OCI-LY1 (cell line): ENCODE data around the gene PRKCE.

ENCODE experiments used
- H2AFZ ChIP-seq: fragments of 200-600 bp; sonication (generic), shearing (Covaris generic); 2 replicates; pipeline ENCODE4 v1.6.0; 2014; ENCODE audit warnings: antibody characterized with exemption, mild to moderate bottlenecking, low read length
- H3F3A ChIP-seq: fragments of 200-600 bp; sonication (generic), shearing (Covaris generic); 2 replicates; pipeline ENCODE4 v1.6.0; 2014; ENCODE audit warnings: mild to moderate bottlenecking, antibody characterized with exemption, low read length, moderate library complexity; ENCODE audit not compliant: insufficient read depth
- H3K27ac ChIP-seq: fragments of 200-600 bp; sonication (generic); 2 replicates; pipeline ENCODE4 v1.5.1; 2014; ENCODE audit warnings: low read length, mixed run types, mild to moderate bottlenecking, low read depth; ENCODE audit not compliant: poor library complexity, severe bottlenecking
- H3K27me3 ChIP-seq: fragments of 200-600 bp; sonication (generic); 2 replicates; pipeline ENCODE4 v1.6.0; 2014; ENCODE audit warnings: antibody characterized with exemption, mild to moderate bottlenecking, low read length, moderate library complexity; ENCODE audit not compliant: insufficient read depth
- H3K36me3 ChIP-seq: fragments of 200-600 bp; sonication (generic); 2 replicates; pipeline ENCODE4 v1.6.1; 2014; ENCODE audit warnings: mild to moderate bottlenecking, antibody characterized with exemption, low read length, moderate library complexity, mixed read lengths; ENCODE audit not compliant: insufficient read depth
- H3K4me1 ChIP-seq: fragments of 200-600 bp; sonication (generic); 2 replicates; pipeline ENCODE4 v1.5.1; 2014; ENCODE audit warnings: mild to moderate bottlenecking, low read length, moderate library complexity; ENCODE audit not compliant: insufficient read depth, severe bottlenecking
- H3K4me2 ChIP-seq: fragments of 200-600 bp; sonication (generic), shearing (Covaris generic); 2 replicates; pipeline ENCODE4 v1.6.1; 2014; ENCODE audit warnings: low read length
- H3K4me3 ChIP-seq: fragments of 200-600 bp; sonication (generic); 2 replicates; pipeline ENCODE4 v1.5.1; 2014; ENCODE audit warnings: low read length, low read depth, mild to moderate bottlenecking, mixed read lengths; ENCODE audit not compliant: poor library complexity, severe bottlenecking
- H3K79me2 ChIP-seq: fragments of 200-600 bp; shearing (Covaris generic); 2 replicates; pipeline ENCODE4 v1.6.1; 2016; ENCODE audit warnings: mixed run types, low read length, mixed read lengths; ENCODE audit not compliant: insufficient read depth
- H3K9ac ChIP-seq: fragments of 200-600 bp; sonication (generic), shearing (Covaris generic); 2 replicates; pipeline ENCODE4 v1.6.1; 2014; ENCODE audit warnings: mild to moderate bottlenecking, low read length, mixed read lengths
- H3K9me2 ChIP-seq: fragments of 200-600 bp; sonication (generic), shearing (Covaris generic); 2 replicates; pipeline ENCODE4 v1.6.1; 2014; ENCODE audit warnings: low read depth, mild to moderate bottlenecking, low read length, mixed read lengths
- H3K9me3 ChIP-seq: fragments of 200-600 bp; shearing (Covaris generic); 2 replicates; pipeline ENCODE4 v1.6.1; 2014; ENCODE audit warnings: low read length, mixed read lengths
- H4K20me1 ChIP-seq: fragments of 200-600 bp; sonication (generic), shearing (Covaris generic); 2 replicates; pipeline ENCODE4 v1.6.0; 2016; ENCODE audit warnings: mild to moderate bottlenecking, low read length; ENCODE audit not compliant: insufficient read depth
- EZH2 ChIP-seq: fragments of 200-600 bp; sonication (generic), shearing (Covaris generic); IDR thresholded peaks from 2 replicates; pipeline ENCODE4 v1.8.0; 2017; ENCODE audit warnings: borderline replicate concordance, mixed run types, mild to moderate bottlenecking, antibody characterized with exemption, low read length, moderate library complexity, mixed read lengths
- TF ChIP-seq, protein P1 (sequence below): fragments of 200-600 bp; sonication (generic), shearing (Covaris generic); IDR thresholded peaks from 2 replicates; pipeline ENCODE4 v1.5.1; 2017; ENCODE audit warnings: mild to moderate bottlenecking, antibody characterized with exemption, low read length, moderate library complexity, mixed read lengths

Gene PRKCE

DNA sequence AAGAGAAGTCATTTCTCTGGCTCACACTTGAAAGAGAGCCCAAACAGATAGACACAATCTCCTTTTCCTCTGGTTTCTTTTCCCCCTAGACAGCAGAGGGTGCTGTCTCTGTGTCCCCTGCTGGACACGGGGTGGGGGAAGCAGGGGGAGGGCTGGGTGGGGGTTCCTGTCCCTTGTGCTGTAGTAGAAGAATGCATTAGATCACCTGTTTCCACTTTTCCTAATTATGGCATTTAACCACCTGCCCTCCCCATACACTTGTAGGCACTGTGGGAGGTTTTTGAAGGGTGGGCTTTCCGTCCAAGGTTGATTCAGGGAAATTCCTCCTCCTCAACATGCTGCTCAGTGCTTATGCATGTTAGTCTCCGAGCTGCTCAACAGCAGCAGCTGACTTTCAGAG lies 439.5 kb downstream of the PRKCE start:
- Histone ChIP-seq H3F3A (no peaks in the 10 kb centered on the region), H3K9me3 (0 out of 2 replicates have a peak, but pooled peaks cover 2% of the 10 kb centered on the region), H4K20me1 (no peaks in the 10 kb centered on the region), H3K79me2 (no peaks in the 10 kb centered on the region), H2AFZ (no peak overlapping the region), H3K27ac (no peak overlapping the region), H3K9ac (no peak overlapping the region), H3K36me3 (peaks cover 34% of the 10 kb centered on the region), H3K4me2 (no peak overlapping the region), H3K9me2 (no peaks in the 10 kb centered on the region), H3K27me3 (no peaks in the 10 kb centered on the region), H3K4me1 (no peaks in the 10 kb centered on the region), H3K4me3 (no peak overlapping the region)
- TF ChIP-seq, protein P1, sequence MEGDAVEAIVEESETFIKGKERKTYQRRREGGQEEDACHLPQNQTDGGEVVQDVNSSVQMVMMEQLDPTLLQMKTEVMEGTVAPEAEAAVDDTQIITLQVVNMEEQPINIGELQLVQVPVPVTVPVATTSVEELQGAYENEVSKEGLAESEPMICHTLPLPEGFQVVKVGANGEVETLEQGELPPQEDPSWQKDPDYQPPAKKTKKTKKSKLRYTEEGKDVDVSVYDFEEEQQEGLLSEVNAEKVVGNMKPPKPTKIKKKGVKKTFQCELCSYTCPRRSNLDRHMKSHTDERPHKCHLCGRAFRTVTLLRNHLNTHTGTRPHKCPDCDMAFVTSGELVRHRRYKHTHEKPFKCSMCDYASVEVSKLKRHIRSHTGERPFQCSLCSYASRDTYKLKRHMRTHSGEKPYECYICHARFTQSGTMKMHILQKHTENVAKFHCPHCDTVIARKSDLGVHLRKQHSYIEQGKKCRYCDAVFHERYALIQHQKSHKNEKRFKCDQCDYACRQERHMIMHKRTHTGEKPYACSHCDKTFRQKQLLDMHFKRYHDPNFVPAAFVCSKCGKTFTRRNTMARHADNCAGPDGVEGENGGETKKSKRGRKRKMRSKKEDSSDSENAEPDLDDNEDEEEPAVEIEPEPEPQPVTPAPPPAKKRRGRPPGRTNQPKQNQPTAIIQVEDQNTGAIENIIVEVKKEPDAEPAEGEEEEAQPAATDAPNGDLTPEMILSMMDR: no peak
- TF ChIP-seq EZH2: no peak

DNA sequence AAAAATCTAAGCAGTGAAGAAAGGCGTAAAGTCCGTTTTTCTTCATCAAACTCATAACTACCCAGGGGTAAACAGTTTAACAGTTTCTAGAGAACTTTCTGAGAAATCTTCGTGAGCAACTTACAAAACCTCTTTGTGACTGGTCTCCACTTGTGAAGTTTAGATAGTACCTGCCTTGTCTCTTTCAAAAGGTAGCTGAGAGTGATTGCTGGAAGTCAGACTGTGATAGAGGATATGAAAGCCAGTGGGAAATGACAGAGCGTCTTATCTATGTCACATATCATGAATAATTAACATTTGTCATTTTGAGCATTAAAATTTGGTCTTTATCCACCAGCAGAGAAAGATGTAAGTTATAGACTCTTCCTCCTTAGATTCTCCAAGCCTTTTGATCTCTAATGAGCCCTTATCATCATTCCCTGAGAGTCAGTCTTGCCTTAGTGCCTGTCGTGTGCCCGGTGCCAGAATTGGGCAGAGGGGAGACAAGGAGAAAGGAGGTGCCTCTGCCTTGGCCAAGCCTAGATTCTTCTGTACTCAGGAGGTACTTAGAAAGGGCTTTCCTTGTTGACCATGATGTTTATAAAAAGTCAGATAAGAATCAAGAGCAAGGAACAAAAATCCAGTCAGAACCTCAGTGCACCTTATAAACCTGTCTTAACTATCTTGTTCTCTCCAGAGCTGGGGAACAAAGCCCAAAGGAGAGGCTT lies 440.6 kb downstream of the PRKCE start:
- Histone ChIP-seq H3K9me3 (0 out of 2 replicates have a peak, but pooled peaks cover 2% of the 10 kb centered on the region), H3K4me2 (no peak overlapping the region), H3K27ac (no peak overlapping the region), H4K20me1 (no peaks in the 10 kb centered on the region), H2AFZ (no peak overlapping the region), H3F3A (no peaks in the 10 kb centered on the region), H3K4me3 (no peak overlapping the region), H3K36me3 (peaks cover 27% of the 10 kb centered on the region), H3K9ac (no peak overlapping the region), H3K79me2 (no peaks in the 10 kb centered on the region), H3K27me3 (no peaks in the 10 kb centered on the region), H3K9me2 (no peaks in the 10 kb centered on the region), H3K4me1 (no peaks in the 10 kb centered on the region)
- no peak for TF ChIP-seq EZH2
- TF ChIP-seq, protein P1: no peak

DNA sequence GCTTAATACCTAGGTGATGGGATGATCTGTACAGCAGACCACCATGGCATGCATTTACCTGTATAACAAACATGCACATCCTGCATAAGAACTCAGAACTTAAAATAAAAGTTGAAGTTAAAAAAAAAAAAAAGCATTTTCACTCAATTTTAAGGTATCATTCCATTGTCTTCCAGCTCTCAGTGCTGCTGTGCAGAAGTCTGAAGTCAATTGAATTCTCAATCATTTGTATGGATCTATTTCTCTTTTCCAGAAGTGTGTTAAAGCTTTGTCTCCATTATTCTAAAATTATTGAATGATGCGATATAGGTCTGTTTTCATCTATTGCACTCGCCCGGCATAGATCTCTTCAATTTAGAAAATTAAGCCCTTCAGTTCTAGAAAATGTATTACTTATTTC lies 443.2 kb downstream of the PRKCE start:
- H4K20me1 ChIP-seq: no peaks in the 10 kb centered on the region
- H3K9ac ChIP-seq: no peak overlapping the region
- no peak overlapping the region for H3K4me3 ChIP-seq
- H3K27ac ChIP-seq: no peak overlapping the region
- no peaks in the 10 kb centered on the region for H3K9me2 ChIP-seq
- peaks cover 5% of the 10 kb centered on the region for H3K36me3 ChIP-seq
- no peaks in the 10 kb centered on the region for H3K79me2 ChIP-seq
- TF ChIP-seq, protein P1: no peak
- no peak for TF ChIP-seq EZH2
- H3K27me3 ChIP-seq: no peaks in the 10 kb centered on the region
- 0 out of 2 replicates have a peak, but pooled peaks cover 2% of the 10 kb centered on the region for H3K9me3 ChIP-seq
- no peak overlapping the region for H3K4me2 ChIP-seq
- H2AFZ ChIP-seq: no peak overlapping the region
- H3K4me1 ChIP-seq: no peaks in the 10 kb centered on the region
- no peaks in the 10 kb centered on the region for H3F3A ChIP-seq
